ENCODE data around the gene OR8B4.
"Not testable (repeated sequence)": the region's sequence is repeated elsewhere in the genome, so short reads cannot be mapped to it uniquely, and the experiment has no call there.

The OR8B4 gene

GRCh38 chr11:124403186-124403585 lies 21.5 kb downstream of the OR8B4 start:
- not testable (repeated sequence) for DNase-seq

- peak; percentile 67 for DNase-seq
Observed at GRCh38 chr11:124402326-124402922, 22.2 kb downstream of the OR8B4 start.

- no peak for DNase-seq
Observed at GRCh38 chr11:124398924-124399323, 25.7 kb downstream of the OR8B4 start, which contains the start of gene OR8B3. Gene OR8B3 (minus strand): TSS chr11:124399024. CDS start chr11:124397351, 1,673 bp downstream.

GRCh38 chr11:124396847-124397246 lies 27.8 kb downstream of the OR8B4 start:
- not testable (repeated sequence) for DNase-seq

- no peak for DNase-seq
Observed at GRCh38 chr11:124394408-124394807, 30.3 kb downstream of the OR8B4 start.

GRCh38 chr11:124384399-124384798 lies 40.3 kb downstream of the OR8B4 start, which contains the start of gene OR8B2:
Gene OR8B2 (minus strand): TSS chr11:124384499. CDS start chr11:124383343, 1,156 bp downstream.
- no peak for DNase-seq

- DNase-seq, result not testable (repeated sequence)
Observed at GRCh38 chr11:124382857-124383256, 41.8 kb downstream of the OR8B4 start.

GRCh38 chr11:124380585-124380984 lies 44.1 kb downstream of the OR8B4 start:
- DNase-seq, result no peak

GRCh38 chr11:124376280-124376679 lies 48.4 kb downstream of the OR8B4 start:
- no peak for DNase-seq

Measured in inflammatory macrophage treated with lipopolysaccharide for 4 hours (primary cell).